GM12878 (cell line): ENCODE results near the gene TCF7. TPM values are rescaled to one million over a fixed set of nuclear protein-coding genes. Genes with fewer than 3 reads are reported as not detected.
A peak's percentile ranks its signal among the peaks of the same experiment; 100 is the strongest.

Experiments
- ATAC-seq: fragments of 200-7000 bp; cut with Tn5 transposase; 3 replicates; pipeline ENCODE4 v1.9.1; 2020; ENCODE audit warnings: mild to moderate bottlenecking, moderate library complexity
- BruUV-seq: library from RNA; stranded (reverse); fragments of 400-500 nt; replicated peaks from 2 replicates; lab custom pipeline; 2021; lab: Mats Ljungman, UMichigan
- CTCF ChIA-PET: fragments of 300-600 bp; sonication (Branson Sonifier 250); formaldehyde crosslinking; extraction: SDS; loops from one replicate; lab custom pipeline; 2021; ENCODE audit warnings: inconsistent platforms; lab: Yijun Ruan, JAX
- POLR2A ChIA-PET: fragments of 350-600 bp; formaldehyde crosslinking; extraction: SDS; loops from one replicate; lab custom pipeline; 2021; ENCODE audit warnings: inconsistent platforms; lab: Charles Lee
- RAD21 ChIA-PET: fragments of 300-600 bp; sonication (Branson Sonifier 250); formaldehyde crosslinking; loops from one replicate; lab custom pipeline; 2023; ENCODE audit warnings: antibody characterized with exemption; ENCODE audit not compliant: unreplicated experiment; lab: Charles Lee
- SMC1A ChIA-PET: fragments of 300-600 bp; sonication (Branson Sonifier 250); formaldehyde crosslinking; loops from one replicate; lab custom pipeline; 2023; ENCODE audit not compliant: unreplicated experiment, uncharacterized antibody; lab: Charles Lee
- DNase-seq: peaks from one replicate; pipeline ENCODE4 v3.0.0-alpha.2; 2011; ENCODE audit warnings: low read depth, low spot score
- FAIRE-seq: peaks from 3 replicates; lab custom pipeline; 2011; peaks lifted over from hg19 to GRCh38; lab: Jason Lieb, UNC
- H2AFZ ChIP-seq: 2 replicates; pipeline ENCODE4 v1.6.0; 2011; ENCODE audit warnings: low read depth, low read length, control low read depth; ENCODE audit not compliant: control insufficient read depth
- H3K27ac ChIP-seq: 2 replicates; pipeline ENCODE4 v1.5.1; 2011; ENCODE audit warnings: control low read depth; ENCODE audit not compliant: control insufficient read depth, insufficient read depth
- H3K27me3 ChIP-seq, 2 experiments: replicated peaks in 1 of 2; 2 replicates each; pipeline versions ENCODE4 v1.6.0 to v1.6.1; 2011; ENCODE audit warnings: low read length in 1 of 2; ENCODE audit not compliant: control insufficient read depth in 2 of 2, insufficient read depth in 2 of 2
- H3K36me3 ChIP-seq, 2 experiments: 2 replicates each; pipeline ENCODE4 v1.5.1; 2011; ENCODE audit warnings: low read length in 1 of 2; ENCODE audit not compliant: control insufficient read depth in 2 of 2, insufficient read depth in 2 of 2
- H3K4me1 ChIP-seq: 2 replicates; pipeline ENCODE4 v1.6.1; 2011; ENCODE audit warnings: mild to moderate bottlenecking, low read length, moderate library complexity, mixed read lengths; ENCODE audit not compliant: control insufficient read depth, insufficient read depth
- H3K4me2 ChIP-seq: 2 replicates; pipeline ENCODE4 v1.6.0; 2011; ENCODE audit warnings: control low read depth; ENCODE audit not compliant: control insufficient read depth, insufficient read depth
- H3K4me3 ChIP-seq: fragments of 200-600 bp; sonication (generic); 2 replicates; pipeline ENCODE4 v1.5.1; 2016
- H3K79me2 ChIP-seq: 2 replicates; pipeline ENCODE4 v1.6.0; 2011; ENCODE audit warnings: low read length; ENCODE audit not compliant: control insufficient read depth, insufficient read depth
- H3K9ac ChIP-seq: 2 replicates; pipeline ENCODE4 v1.8.0; 2011; ENCODE audit warnings: low read length, control low read depth, mixed read lengths; ENCODE audit not compliant: control insufficient read depth, insufficient read depth
- H3K9me3 ChIP-seq: replicated peaks from 3 replicates; pipeline ENCODE4 v1.5.1; 2011; ENCODE audit warnings: mild to moderate bottlenecking, low read length; ENCODE audit not compliant: control insufficient read depth, insufficient read depth
- H4K20me1 ChIP-seq: 2 replicates; pipeline ENCODE4 v1.6.0; 2011; ENCODE audit not compliant: control insufficient read depth, insufficient read depth
- IKZF2 ChIP-seq, 2 experiments: fragments of 450-650 bp; IDR thresholded peaks; 2 replicates each; pipeline ENCODE4 v1.6.1; 2017; ENCODE audit warnings: mild to moderate bottlenecking in 2 of 2, moderate library complexity in 2 of 2
- IRF5 ChIP-seq: fragments of 450-650 bp; IDR thresholded peaks from 2 replicates; pipeline ENCODE4 v1.6.1; 2017; ENCODE audit warnings: borderline replicate concordance
- PAX5 ChIP-seq: IDR thresholded peaks from 2 replicates; pipeline ENCODE4 v1.6.1; 2011; ENCODE audit warnings: low read depth, low read length, borderline replicate concordance
- POLR2A ChIP-seq: IDR thresholded peaks from 2 replicates; pipeline ENCODE4 v1.6.1; 2011; ENCODE audit warnings: low read depth, mild to moderate bottlenecking, low read length
- POLR2AphosphoS5 ChIP-seq: IDR thresholded peaks from 2 replicates; pipeline ENCODE4 v1.6.1; 2011; ENCODE audit warnings: mild to moderate bottlenecking, low read length, inconsistent platforms
- STAT1 ChIP-seq: fragments of 450-650 bp; conservative IDR thresholded peaks from 2 replicates; pipeline ENCODE4 v1.6.1; 2014; ENCODE audit warnings: antibody characterized with exemption, mild to moderate bottlenecking
- ZBTB4 ChIP-seq: fragments of 450-650 bp; formaldehyde crosslinking; IDR thresholded peaks from 2 replicates; pipeline ENCODE4 v1.4.0; 2022; ENCODE audit warnings: mild to moderate bottlenecking, moderate library complexity
- WGBS: methylation state at CpG from one replicate; pipeline ENCODE4 v1.1.6; 2016; ENCODE audit warnings: low lambda C conversion rate; ENCODE audit not compliant: insufficient replicate concordance, insufficient coverage; ENCODE audit errors: missing lambda C conversion rate; 5-methylcytosine and 5-hydroxymethylcytosine counted together
- in situ Hi-C: fragments of 300-500 bp; cut with MboI; formaldehyde crosslinking; loops from 9 replicates; pipeline ENCODE4 v1.14.3; 2018; ENCODE audit warnings: mixed read lengths
- intact Hi-C: fragments of 100-400 bp; cut with micrococcal nuclease; formaldehyde crosslinking; loops from one replicate; pipeline ENCODE4 v1.14.2; 2022; ENCODE audit not compliant: unreplicated experiment
- polyA plus RNA-seq, 11 experiments: library from polyadenylated mRNA; depleted of rRNA in 4 of 11; unstranded in 6 of 11; stranded (reverse) in 5 of 11; fragments of >200 nt; fragmentation: Nextera tagmentation in 4 of 11; fragmentation: Illumina TruSeq in 1 of 11; extraction: Ambion mirVana in 4 of 11; extraction: Trizol in 1 of 11; gene quantifications; 1 replicate in 1 of 11; 2 replicates in 10 of 11; pipeline versions ENCODE4 v1.2.1 to v1.2.3, GENCODE V29; 2011 to 2016; ENCODE audit warnings: inconsistent platforms in 2 of 11, missing spikeins in 2 of 11, low read depth in 1 of 11
- total RNA-seq, 4 experiments: library from RNA; depleted of rRNA in 3 of 4; stranded (reverse); fragments of >200 nt in 3 of 4; fragmentation: Illumina TruSeq in 1 of 4; extraction: Trizol in 1 of 4; gene quantifications; 2 replicates each; pipeline versions ENCODE4 v1.2.1 to v1.2.3, GENCODE V29; 2013 to 2021

The TCF7 gene
- total and polyA plus RNA-seq, 10 of the 15 experiments (the other 5 are each of a cell fraction or from before 2014, with no cell fraction given) = 10.0 to 60.2 (median 23.6) TPM

GRCh38 chr5:134143944-134144941, 29.8 kb downstream of the TCF7 start:
- H3K79me2 ChIP-seq = peaks cover 5% of the 10 kb centered on the region
- ATAC-seq = no peak

More at GRCh38 chr5:134143944-134144941, 29.8 kb downstream of the TCF7 start:
- BruUV-seq = no TSS peak
- Histone ChIP-seq H4K20me1 (no peaks in the 10 kb centered on the region), H3K4me2 (no peak overlapping the region), H3K27me3 (no peaks in the 10 kb centered on the region), H3K9me3 (no peaks in the 10 kb centered on the region), H3K4me3 (no peak overlapping the region), H3K27ac (no peak overlapping the region), H3K36me3 (peaks cover 34 to 42% of the 10 kb centered on the region in 2 experiments), H3K9ac (no peak overlapping the region), H2AFZ (no peak overlapping the region), H3K4me1 (peaks cover 21% of the 10 kb centered on the region)
- POLR2A ChIA-PET = interaction anchor here (1.1 to 11.0 kb wide), 4 partner anchors 12 to 114 kb away, joined by 3 to 102 read pairs (median 5); no protein-coding TSS in a partner anchor
- SMC1A ChIA-PET = interaction anchor here (0.7 to 21.6 kb wide), 5 partner anchors 12 to 105 kb away, joined by 3 to 441 read pairs (median 3); no protein-coding TSS in a partner anchor
- CTCF ChIA-PET = interaction anchor here (0.7 to 24.1 kb wide), 7 partner anchors 11 to 443 kb away, joined by 3 to 792 read pairs (median 5); no protein-coding TSS in a partner anchor
- DNase-seq = no peak
- no peak for FAIRE-seq
- intact Hi-C loops (no loop called here), in situ Hi-C loops (no loop called here)
- peak; percentile 21 for TF ChIP-seq POLR2AphosphoS5
- TF ChIP-seq STAT1 = no peak
- no peak for TF ChIP-seq PAX5
- TF ChIP-seq ZBTB4 (CRISPR knock-in tag) = no peak
- no peak for TF ChIP-seq IRF5
- TF ChIP-seq POLR2A = peak; percentile 63
- TF ChIP-seq IKZF2 (IDR thresholded peaks at IDR 0.05) = no peak
- RAD21 ChIA-PET = interaction anchor here (0.9 to 12.6 kb wide), 8 partner anchors 10 to 103 kb away, joined by 3 to 200 read pairs (median 10); no protein-coding TSS in a partner anchor
- 93% methylated on average over 10 of the region's 10 CpGs for WGBS
